Activated CD4-positive, alpha-beta T cell treated with anti-CD3 and anti-CD28 coated beads, Interleukin-2, amount 10 ng/mL, durations not matched to agents 24 days and 14 days (primary cell): Measurements from ENCODE around the gene ITGAE. TPM values are rescaled to one million over a fixed set of nuclear protein-coding genes. Genes with fewer than 3 reads are reported as not detected.
"Not testable (repeated sequence)": the region's sequence is repeated elsewhere in the genome, so short reads cannot be mapped to it uniquely, and the experiment has no call there.

Experiments used
- DNase-seq: peaks from one replicate; pipeline ENCODE4 v3.0.0; 2022
- H3K27ac Mint-ChIP-seq: one replicate; pipeline ENCODE4 v1.8.0; 2022; ENCODE audit warnings: mild to moderate bottlenecking, mixed read lengths
- H3K27me3 Mint-ChIP-seq: one replicate; pipeline ENCODE4 v1.8.0; 2022; ENCODE audit warnings: mixed read lengths
- H3K36me3 Mint-ChIP-seq: one replicate; pipeline ENCODE4 v1.8.0; 2022; ENCODE audit warnings: low read depth, mild to moderate bottlenecking, mixed read lengths
- H3K4me1 Mint-ChIP-seq: one replicate; pipeline ENCODE4 v1.8.0; 2021; ENCODE audit warnings: mixed read lengths
- H3K4me3 Mint-ChIP-seq: one replicate; pipeline ENCODE4 v1.8.0; 2022; ENCODE audit warnings: mild to moderate bottlenecking, moderate library complexity, mixed read lengths
- H3K9me3 Mint-ChIP-seq: one replicate; pipeline ENCODE4 v1.8.0; 2021; ENCODE audit warnings: mixed read lengths
- intact Hi-C: fragments of 100-400 bp; cut with micrococcal nuclease; formaldehyde crosslinking; loops from one replicate; pipeline ENCODE4 v1.15.1; 2023
- total RNA-seq: library from RNA; stranded (reverse); gene quantifications from 2 replicates; pipeline ENCODE4 v1.2.3, GENCODE V29; 2022

The ITGAE gene
- total RNA-seq, 1 donor from 2014 or later, result 33.9 TPM

GRCh38 chr17:3708366-3708765 lies 92.6 kb downstream of the ITGAE start:
- peaks cover 41% of the 10 kb centered on the region for H3K4me1 Mint-ChIP-seq
- H3K27me3 Mint-ChIP-seq, result no peaks in the 10 kb centered on the region
- peaks cover 39% of the 10 kb centered on the region for H3K36me3 Mint-ChIP-seq
- peak overlapping the region; percentile 22 for H3K4me3 Mint-ChIP-seq
- peak overlapping the region; percentile 37 for H3K27ac Mint-ChIP-seq
- intact Hi-C loops, result no loop called here
- no peaks in the 10 kb centered on the region for H3K9me3 Mint-ChIP-seq
- DNase-seq, result no peak

DNA sequence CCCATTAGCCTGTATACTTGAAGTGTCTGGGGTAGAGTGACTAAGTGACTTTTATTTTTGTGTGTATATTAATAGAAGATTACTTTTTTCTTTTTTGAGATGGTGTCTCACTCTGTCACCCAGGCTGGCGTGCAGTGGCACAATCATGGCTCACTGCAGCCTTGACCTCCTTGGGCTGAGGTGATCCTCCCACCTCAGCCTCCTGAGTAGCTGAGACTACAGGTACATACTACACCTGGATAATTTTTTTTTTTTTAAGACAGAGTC lies 95.3 kb downstream of the ITGAE start:
- DNase-seq, H3K9me3 Mint-ChIP-seq, H3K4me3 Mint-ChIP-seq, intact Hi-C loops, H3K27ac Mint-ChIP-seq, H3K27me3 Mint-ChIP-seq: not testable (repeated sequence)
- H3K4me1 Mint-ChIP-seq, result peaks cover 25% of the 10 kb centered on the region
- peaks cover 37% of the 10 kb centered on the region for H3K36me3 Mint-ChIP-seq

GRCh38 chr17:3704931-3705717 lies 95.9 kb downstream of the ITGAE start:
- peaks cover 3% of the 10 kb centered on the region for H3K9me3 Mint-ChIP-seq
- H3K4me3 Mint-ChIP-seq, result no peak overlapping the region
- no peaks in the 10 kb centered on the region for H3K27me3 Mint-ChIP-seq
- H3K4me1 Mint-ChIP-seq, result peaks cover 22% of the 10 kb centered on the region
- H3K36me3 Mint-ChIP-seq, result peaks cover 38% of the 10 kb centered on the region
- intact Hi-C loops, result no loop called here
- no peak overlapping the region for H3K27ac Mint-ChIP-seq
- no peak for DNase-seq

- peaks cover 37% of the 10 kb centered on the region for H3K36me3 Mint-ChIP-seq
- H3K4me3 Mint-ChIP-seq, intact Hi-C loops, H3K27me3 Mint-ChIP-seq, H3K27ac Mint-ChIP-seq, H3K9me3 Mint-ChIP-seq, H3K4me1 Mint-ChIP-seq, DNase-seq: not testable (repeated sequence)
These were observed 98.9 kb downstream of the ITGAE start for GRCh38 chr17:3702041-3702539.

DNA sequence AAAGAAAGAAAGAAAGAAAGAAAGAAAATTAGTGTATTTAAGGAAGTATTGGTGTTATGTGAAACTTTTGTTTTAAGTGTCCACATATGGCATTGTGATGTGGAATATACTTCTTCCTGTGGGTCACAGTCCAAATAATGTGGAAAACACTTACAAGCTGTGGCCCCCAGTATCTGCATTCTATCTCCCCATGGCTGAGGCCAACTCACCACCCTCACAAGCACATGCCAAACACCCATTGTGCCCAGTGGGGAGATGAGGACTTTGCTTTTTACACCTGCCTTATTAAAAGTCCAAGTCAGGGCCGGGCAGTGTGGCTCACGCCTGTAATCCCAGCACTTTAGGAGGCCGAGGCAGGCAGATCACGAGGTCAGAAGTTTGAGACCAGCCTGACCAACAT lies 101.0 kb downstream of the ITGAE start:
- peaks cover 7% of the 10 kb centered on the region for H3K9me3 Mint-ChIP-seq
- no peak for DNase-seq
- H3K4me1 Mint-ChIP-seq, result peaks cover 9% of the 10 kb centered on the region
- peaks cover 29% of the 10 kb centered on the region for H3K36me3 Mint-ChIP-seq
- intact Hi-C loops, result no loop called here
- H3K27me3 Mint-ChIP-seq, result no peaks in the 10 kb centered on the region
- no peak overlapping the region for H3K27ac Mint-ChIP-seq
- no peak overlapping the region for H3K4me3 Mint-ChIP-seq

- intact Hi-C loops, result no loop called here
- peaks cover 22% of the 10 kb centered on the region for H3K4me1 Mint-ChIP-seq
- no peaks in the 10 kb centered on the region for H3K27me3 Mint-ChIP-seq
These were observed 102.8 kb downstream of the ITGAE start for GRCh38 chr17:3698139-3698538.

GRCh38 chr17:3697103-3697476 lies 103.9 kb downstream of the ITGAE start:
- no peaks in the 10 kb centered on the region for H3K27me3 Mint-ChIP-seq
- no peak overlapping the region for H3K27ac Mint-ChIP-seq
- H3K9me3 Mint-ChIP-seq, result peaks cover 4% of the 10 kb centered on the region
- intact Hi-C loops, result no loop called here
- DNase-seq, result no peak
- H3K4me3 Mint-ChIP-seq, result no peak overlapping the region
- peaks cover 21% of the 10 kb centered on the region for H3K36me3 Mint-ChIP-seq
- H3K4me1 Mint-ChIP-seq, result peaks cover 29% of the 10 kb centered on the region

More at GRCh38 chr17:3698139-3698538, 102.8 kb downstream of the ITGAE start:
- H3K27ac Mint-ChIP-seq, result peak overlapping the region; percentile 58
- H3K4me3 Mint-ChIP-seq, result peak overlapping the region; percentile 22
- DNase-seq, result no peak
- H3K9me3 Mint-ChIP-seq, result peaks cover 7% of the 10 kb centered on the region
- peaks cover 31% of the 10 kb centered on the region for H3K36me3 Mint-ChIP-seq

DNA sequence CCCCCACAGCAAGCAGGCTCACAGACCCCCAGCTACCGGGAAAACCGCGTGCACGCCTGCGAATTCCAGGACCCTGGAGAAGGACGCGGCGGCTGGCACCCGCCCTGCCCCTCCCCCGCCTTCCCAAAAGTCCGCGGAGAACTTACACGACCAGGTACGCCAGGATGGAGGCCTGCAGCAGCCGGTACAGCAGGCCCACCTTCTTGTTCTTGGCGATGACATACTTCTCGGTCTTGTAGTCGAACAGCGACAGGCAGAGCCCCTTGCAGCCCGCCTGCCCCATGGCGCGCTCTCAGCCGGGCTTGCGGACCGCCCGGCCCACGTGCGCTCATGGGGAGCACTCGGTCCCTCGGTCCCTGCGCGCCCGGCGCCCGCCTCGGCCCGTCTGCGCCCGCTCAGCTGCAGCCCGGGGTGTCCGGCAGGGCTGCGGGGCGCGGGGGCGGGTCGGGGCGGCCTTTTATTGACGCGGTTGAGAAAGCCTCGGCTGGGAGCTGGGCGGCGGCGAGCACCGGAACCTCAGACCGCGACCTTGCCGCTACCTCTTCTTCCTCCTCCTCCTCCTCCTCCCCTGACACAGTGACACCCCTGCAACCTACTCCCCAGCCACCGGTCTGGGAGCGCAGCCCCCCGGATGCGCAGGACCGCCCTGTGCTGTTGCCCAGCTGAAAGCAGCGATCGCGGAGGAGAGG lies 105.1 kb downstream of the ITGAE start, which contains the start of gene P2RX5:
TSS of gene P2RX5 (minus strand) at position 433 of the 689 bp plus-strand sequence. CDS start at position 283, 150 bp downstream.
- peak; percentile 86 for DNase-seq
- Mint-ChIP-seq H3K27me3 (no peaks in the 10 kb centered on the region), H3K4me1 (peaks cover 30% of the 10 kb centered on the region), H3K9me3 (peaks cover 4% of the 10 kb centered on the region), H3K27ac (peak within 1 kb of the TSS; percentile 95), H3K36me3 (peaks cover 22% of the 10 kb centered on the region), H3K4me3 (peak within 1 kb of the TSS; percentile 96)
- intact Hi-C loops, result loop anchor here (1.0 kb wide), 1 partner anchor 15 kb away; no protein-coding TSS in a partner anchor

DNA sequence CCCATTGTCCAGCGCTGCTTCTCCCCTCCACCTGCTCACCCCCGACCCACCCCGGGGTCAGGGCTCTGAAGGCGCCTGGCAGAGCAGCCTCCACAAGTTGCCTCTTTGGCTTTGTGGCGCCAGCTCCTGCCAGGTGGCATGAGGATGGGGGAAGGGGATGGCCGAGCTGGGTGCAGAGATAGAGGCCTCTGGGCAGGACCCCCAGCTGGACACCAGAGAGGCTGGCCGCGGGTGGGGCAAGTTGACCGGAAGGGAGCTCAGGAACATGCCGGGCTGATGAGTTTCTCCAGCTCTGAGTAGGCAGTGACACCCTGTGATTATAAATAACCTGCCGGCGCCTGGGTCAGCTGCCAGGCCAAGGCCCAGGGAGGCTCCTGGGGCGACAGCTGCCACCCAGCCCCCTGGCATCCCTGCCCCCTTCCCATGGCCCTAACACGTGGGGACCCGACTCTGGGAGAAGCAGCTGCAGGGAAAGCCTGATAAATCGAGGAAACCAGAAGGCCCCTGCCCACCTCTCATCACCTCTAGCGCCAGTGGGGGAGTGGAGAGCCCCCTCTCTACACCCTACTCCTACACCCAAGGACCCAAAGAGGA lies 105.8 kb downstream of the ITGAE start:
- Mint-ChIP-seq H3K27me3 (no peaks in the 10 kb centered on the region), H3K36me3 (peaks cover 24% of the 10 kb centered on the region), H3K4me1 (peaks cover 28% of the 10 kb centered on the region), H3K9me3 (peaks cover 4% of the 10 kb centered on the region), H3K27ac (peak overlapping the region; percentile 87), H3K4me3 (peak overlapping the region; percentile 96)
- DNase-seq, result no peak
- intact Hi-C loops, result no loop called here

GRCh38 chr17:3693829-3694231 lies 107.2 kb downstream of the ITGAE start:
- Mint-ChIP-seq H3K4me1 (peaks cover 28% of the 10 kb centered on the region), H3K27me3 (no peaks in the 10 kb centered on the region), H3K27ac (peak overlapping the region; percentile 52), H3K9me3 (peaks cover 4% of the 10 kb centered on the region), H3K36me3 (peaks cover 30% of the 10 kb centered on the region), H3K4me3 (peak overlapping the region; percentile 96)
- DNase-seq, result peak; percentile 73
- intact Hi-C loops, result no loop called here

GRCh38 chr17:3693141-3693540 lies 107.8 kb downstream of the ITGAE start:
- H3K4me1 Mint-ChIP-seq, result peaks cover 28% of the 10 kb centered on the region
- H3K27ac Mint-ChIP-seq, result peak overlapping the region; percentile 45
- no peak for DNase-seq
- peaks cover 31% of the 10 kb centered on the region for H3K36me3 Mint-ChIP-seq
- peaks cover 4% of the 10 kb centered on the region for H3K9me3 Mint-ChIP-seq
- no peaks in the 10 kb centered on the region for H3K27me3 Mint-ChIP-seq
- intact Hi-C loops, result no loop called here
- peak overlapping the region; percentile 53 for H3K4me3 Mint-ChIP-seq

DNA sequence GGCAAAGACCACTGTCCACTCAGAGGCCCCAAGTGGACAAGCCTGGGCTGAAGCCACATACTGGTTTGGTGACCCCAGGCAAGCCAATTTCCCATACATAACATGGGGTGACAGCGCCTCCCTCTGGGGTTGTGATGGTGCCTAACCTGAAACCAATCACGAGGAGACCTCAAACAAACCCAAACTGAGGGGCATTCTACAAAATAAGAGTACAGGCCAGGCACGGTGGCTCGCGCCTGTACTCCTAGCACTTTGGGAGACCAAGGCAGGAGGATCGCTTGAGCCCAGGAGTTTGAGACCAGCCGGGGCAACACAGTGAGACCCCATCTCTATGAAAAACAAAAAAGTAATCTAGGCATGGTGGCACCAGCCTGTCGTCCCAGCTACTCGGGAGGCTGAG lies 108.6 kb downstream of the ITGAE start:
- Mint-ChIP-seq H3K27ac (peak overlapping the region; percentile 45), H3K36me3 (peaks cover 30% of the 10 kb centered on the region), H3K9me3 (no peaks in the 10 kb centered on the region), H3K27me3 (no peaks in the 10 kb centered on the region), H3K4me3 (no peak overlapping the region), H3K4me1 (peaks cover 27% of the 10 kb centered on the region)
- intact Hi-C loops, result no loop called here
- peak; percentile 63 for DNase-seq

- Mint-ChIP-seq H3K4me3 (no peak overlapping the region), H3K36me3 (peaks cover 30% of the 10 kb centered on the region), H3K27me3 (no peaks in the 10 kb centered on the region), H3K27ac (no peak overlapping the region), H3K4me1 (peaks cover 25% of the 10 kb centered on the region), H3K9me3 (no peaks in the 10 kb centered on the region)
- intact Hi-C loops, result no loop called here
- DNase-seq, result no peak
These were observed 109.3 kb downstream of the ITGAE start for GRCh38 chr17:3691617-3692067.
